Uterus (tissue), 4 donors: ENCODE data around the gene FLT1. TPM values are rescaled to one million over a fixed set of nuclear protein-coding genes. Genes with fewer than 3 reads are reported as not detected.

Experiments
- DNase-seq, 2 donors: peaks; one replicate each; pipeline ENCODE4 v3.0.0-alpha.2; 2019 to 2020
- H3K27ac ChIP-seq, 2 donors: fragments of 200-600 bp; sonication (generic); 1 replicate in 1 of 2; 2 replicates in 1 of 2; pipeline ENCODE4 v1.5.1; 2016 to 2018
- H3K27me3 ChIP-seq, 2 donors: fragments of 200-600 bp; sonication (generic); one replicate each; pipeline ENCODE4 v1.5.1; 2018 to 2019; ENCODE audit warnings: control low read depth in 1 of 2
- H3K36me3 ChIP-seq, 2 donors: fragments of 200-600 bp; sonication (generic); one replicate each; pipeline ENCODE4 v1.5.1; 2019; ENCODE audit warnings: control low read depth in 1 of 2
- H3K4me1 ChIP-seq, 2 donors: fragments of 200-600 bp; sonication (generic); one replicate each; pipeline ENCODE4 v1.5.1; 2018 to 2019; ENCODE audit warnings: control low read depth in 1 of 2
- H3K4me3 ChIP-seq, 2 donors: fragments of 200-600 bp; sonication (generic); 1 replicate in 1 of 2; 2 replicates in 1 of 2; pipeline ENCODE4 v1.5.1; 2018 to 2019; ENCODE audit warnings: mild to moderate bottlenecking in 1 of 2
- H3K9me3 ChIP-seq, 2 donors: fragments of 200-600 bp; sonication (generic); one replicate each; pipeline ENCODE4 v1.5.1; 2019; ENCODE audit warnings: control low read depth in 1 of 2
- CTCF ChIP-seq, 4 experiments: fragments of 200-600 bp in 2 of 4; fragments of 450-650 bp in 2 of 4; sonication (generic) in 2 of 4; IDR thresholded peaks; one replicate each; pipeline ENCODE4 v1.5.1; 2016 to 2019; ENCODE audit warnings: antibody characterized with exemption in 4 of 4, mild to moderate bottlenecking in 2 of 4, moderate library complexity in 1 of 4
- POLR2A ChIP-seq, 2 donors: fragments of 450-650 bp; IDR thresholded peaks; one replicate each; pipeline ENCODE4 v1.6.1; 2016; ENCODE audit warnings: antibody characterized with exemption in 2 of 2, mild to moderate bottlenecking in 1 of 2, moderate library complexity in 1 of 2
- intact Hi-C: fragments of 100-400 bp; cut with DNase I; formaldehyde crosslinking; loops from one replicate; pipeline ENCODE4 v1.15.1; 2023; ENCODE audit warnings: low total_unique reads
- total RNA-seq, 4 donors: library from RNA; depleted of rRNA in 3 of 4; stranded (reverse); fragments of >200 nt in 3 of 4; gene quantifications; one replicate each; pipeline versions ENCODE4 v1.1.0 to v1.2.4, GENCODE V29; 2014 to 2023
- donor health status: DM: yes; HTN: yes; CAD: no.

FLT1 gene
- total RNA-seq, 4 donors from 2014 or later = 53.2 to 95.3 (median 62.0) TPM

- no peak overlapping the region for H3K4me3 ChIP-seq
- DNase-seq = no peak
- peaks cover 0 to 5% of the 10 kb centered on the region in 2 donors for H3K27me3 ChIP-seq
- TF ChIP-seq CTCF (IDR thresholded peaks at IDR 0.05) (no peak), POLR2A (IDR thresholded peaks at IDR 0.05) (no peak)
- no peaks in the 10 kb centered on the region for H3K9me3 ChIP-seq
- no peak overlapping the region for H3K27ac ChIP-seq
- H3K4me1 ChIP-seq = no peaks in the 10 kb centered on the region
- intact Hi-C loops = no loop called here
- H3K36me3 ChIP-seq = no peaks in the 10 kb centered on the region
Observed at GRCh38 chr13:28387740-28388501, 107.0 kb downstream of the FLT1 start.

GRCh38 chr13:28385362-28385761 is 109.6 kb downstream of the FLT1 start:
- H3K27me3 ChIP-seq = peaks cover 0 to 5% of the 10 kb centered on the region in 2 donors
- TF ChIP-seq CTCF (IDR thresholded peaks at IDR 0.05) = no peak
- intact Hi-C loops = no loop called here
- no peak overlapping the region for H3K4me3 ChIP-seq
- H3K4me1 ChIP-seq = no peaks in the 10 kb centered on the region
- DNase-seq = no peak
- H3K9me3 ChIP-seq = no peaks in the 10 kb centered on the region
- H3K36me3 ChIP-seq = no peaks in the 10 kb centered on the region
- H3K27ac ChIP-seq = no peak overlapping the region

GRCh38 chr13:28384789-28385188 is 110.1 kb downstream of the FLT1 start:
- peaks cover 0 to 5% of the 10 kb centered on the region in 2 donors for H3K27me3 ChIP-seq
- H3K4me3 ChIP-seq = no peak overlapping the region
- H3K27ac ChIP-seq = no peak overlapping the region
- DNase-seq = no peak
- H3K9me3 ChIP-seq = no peaks in the 10 kb centered on the region
- intact Hi-C loops = no loop called here
- no peaks in the 10 kb centered on the region for H3K36me3 ChIP-seq
- no peak for TF ChIP-seq CTCF (IDR thresholded peaks at IDR 0.05)
- no peak for TF ChIP-seq POLR2A (IDR thresholded peaks at IDR 0.05)
- H3K4me1 ChIP-seq = no peaks in the 10 kb centered on the region

GRCh38 chr13:28380319-28380718 is 114.6 kb downstream of the FLT1 start:
- no peaks in the 10 kb centered on the region for H3K36me3 ChIP-seq
- H3K4me3 ChIP-seq = no peak overlapping the region
- no peaks in the 10 kb centered on the region for H3K27me3 ChIP-seq
- DNase-seq = no peak
- H3K4me1 ChIP-seq = no peaks in the 10 kb centered on the region
- H3K9me3 ChIP-seq = no peaks in the 10 kb centered on the region
- TF ChIP-seq CTCF (IDR thresholded peaks at IDR 0.05) (no peak), POLR2A (IDR thresholded peaks at IDR 0.05) (no peak)
- intact Hi-C loops = no loop called here
- H3K27ac ChIP-seq = no peak overlapping the region

GRCh38 chr13:28379371-28380083 is 115.4 kb downstream of the FLT1 start:
- no peak for DNase-seq
- no peaks in the 10 kb centered on the region for H3K9me3 ChIP-seq
- intact Hi-C loops = no loop called here
- H3K4me1 ChIP-seq = no peaks in the 10 kb centered on the region
- H3K36me3 ChIP-seq = no peaks in the 10 kb centered on the region
- H3K4me3 ChIP-seq = no peak overlapping the region
- peak overlapping the region in 1 of 2 donors; percentile 4 for H3K27ac ChIP-seq
- TF ChIP-seq CTCF (IDR thresholded peaks at IDR 0.05) (no peak), POLR2A (IDR thresholded peaks at IDR 0.05) (no peak)
- no peaks in the 10 kb centered on the region for H3K27me3 ChIP-seq
